Astrocyte of the spinal cord (primary cell): Measurements from ENCODE around the gene SORCS2.
A peak's percentile ranks its signal among the peaks of the same experiment; 100 is the strongest.

Experiments used
- DNase-seq: peaks from one replicate; pipeline ENCODE4 v3.0.0; 2011; ENCODE audit warnings: low read depth, low spot score
- H3K4me3 ChIP-seq: 2 replicates; pipeline ENCODE4 v1.5.1; 2011; ENCODE audit warnings: low read depth, mild to moderate bottlenecking, low read length, moderate library complexity
- in situ Hi-C: cut with HindIII; loops from 2 replicates; pipeline ENCODE4 v1.10.0; 2017; ENCODE audit warnings: low sequenced_read_pairs
- TF ChIP-seq, protein P1 (sequence below): IDR thresholded peaks from 2 replicates; pipeline ENCODE4 v1.5.1; 2012; ENCODE audit warnings: low read depth, mild to moderate bottlenecking, low read length, inconsistent platforms

SORCS2 gene

DNA sequence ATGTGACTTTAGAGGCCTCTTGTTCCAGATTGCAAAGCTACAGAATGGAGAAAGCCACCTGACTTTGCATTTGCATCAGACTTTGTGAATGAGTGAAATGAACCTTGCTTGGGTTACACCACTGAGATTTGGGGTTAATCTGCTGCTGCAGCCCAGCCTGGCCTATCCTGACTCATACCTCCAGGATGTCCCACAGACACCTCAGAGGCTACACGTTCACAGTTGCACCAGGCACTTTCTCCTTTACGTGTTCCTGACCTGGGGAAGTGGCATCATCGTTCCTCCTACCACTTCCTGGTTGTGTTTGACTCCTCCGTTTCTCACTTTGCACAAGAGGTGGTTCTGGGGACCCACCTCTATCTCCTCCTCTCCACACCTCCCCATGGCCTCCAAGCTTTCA is 9.2 kb upstream of the SORCS2 start:
- no peak for DNase-seq
- TF ChIP-seq, protein P1, sequence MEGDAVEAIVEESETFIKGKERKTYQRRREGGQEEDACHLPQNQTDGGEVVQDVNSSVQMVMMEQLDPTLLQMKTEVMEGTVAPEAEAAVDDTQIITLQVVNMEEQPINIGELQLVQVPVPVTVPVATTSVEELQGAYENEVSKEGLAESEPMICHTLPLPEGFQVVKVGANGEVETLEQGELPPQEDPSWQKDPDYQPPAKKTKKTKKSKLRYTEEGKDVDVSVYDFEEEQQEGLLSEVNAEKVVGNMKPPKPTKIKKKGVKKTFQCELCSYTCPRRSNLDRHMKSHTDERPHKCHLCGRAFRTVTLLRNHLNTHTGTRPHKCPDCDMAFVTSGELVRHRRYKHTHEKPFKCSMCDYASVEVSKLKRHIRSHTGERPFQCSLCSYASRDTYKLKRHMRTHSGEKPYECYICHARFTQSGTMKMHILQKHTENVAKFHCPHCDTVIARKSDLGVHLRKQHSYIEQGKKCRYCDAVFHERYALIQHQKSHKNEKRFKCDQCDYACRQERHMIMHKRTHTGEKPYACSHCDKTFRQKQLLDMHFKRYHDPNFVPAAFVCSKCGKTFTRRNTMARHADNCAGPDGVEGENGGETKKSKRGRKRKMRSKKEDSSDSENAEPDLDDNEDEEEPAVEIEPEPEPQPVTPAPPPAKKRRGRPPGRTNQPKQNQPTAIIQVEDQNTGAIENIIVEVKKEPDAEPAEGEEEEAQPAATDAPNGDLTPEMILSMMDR, result no peak
- in situ Hi-C loops, result no loop called here
- no peak overlapping the region for H3K4me3 ChIP-seq

DNA sequence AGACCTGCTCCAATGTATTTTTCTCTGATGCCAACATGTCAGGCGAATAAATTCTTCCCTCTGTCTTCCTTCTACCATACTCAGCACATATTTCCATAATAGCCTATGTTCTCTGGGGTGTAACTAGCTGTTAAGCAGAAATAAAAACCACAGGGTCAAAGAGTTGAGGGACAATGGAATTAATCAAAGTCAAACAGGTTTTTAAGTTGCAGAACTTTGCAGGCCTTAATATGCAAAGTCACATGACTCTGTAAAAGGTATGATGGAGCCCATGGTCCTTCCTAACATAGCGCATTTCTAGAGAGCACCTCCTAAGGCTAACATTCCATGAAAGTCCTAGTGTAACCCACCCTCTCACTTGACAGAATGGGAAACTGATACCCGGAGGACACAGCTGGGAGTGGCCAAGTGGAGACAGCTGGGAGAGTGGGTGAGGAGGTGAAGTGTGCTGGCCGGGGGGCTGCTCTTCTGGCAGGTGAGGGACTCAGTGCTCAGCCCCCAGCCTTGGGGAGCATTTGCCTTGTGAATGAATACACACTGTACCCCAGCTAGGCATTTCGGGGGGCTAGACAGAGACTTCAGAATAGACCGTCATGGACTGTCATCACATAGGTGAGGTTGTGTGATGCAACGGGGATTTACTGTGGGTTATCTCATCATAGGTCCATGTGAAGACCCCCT is 8.4 kb upstream of the SORCS2 start:
- TF ChIP-seq, protein P1, result no peak
- in situ Hi-C loops, result no loop called here
- H3K4me3 ChIP-seq, result no peak overlapping the region
- no peak for DNase-seq

DNA sequence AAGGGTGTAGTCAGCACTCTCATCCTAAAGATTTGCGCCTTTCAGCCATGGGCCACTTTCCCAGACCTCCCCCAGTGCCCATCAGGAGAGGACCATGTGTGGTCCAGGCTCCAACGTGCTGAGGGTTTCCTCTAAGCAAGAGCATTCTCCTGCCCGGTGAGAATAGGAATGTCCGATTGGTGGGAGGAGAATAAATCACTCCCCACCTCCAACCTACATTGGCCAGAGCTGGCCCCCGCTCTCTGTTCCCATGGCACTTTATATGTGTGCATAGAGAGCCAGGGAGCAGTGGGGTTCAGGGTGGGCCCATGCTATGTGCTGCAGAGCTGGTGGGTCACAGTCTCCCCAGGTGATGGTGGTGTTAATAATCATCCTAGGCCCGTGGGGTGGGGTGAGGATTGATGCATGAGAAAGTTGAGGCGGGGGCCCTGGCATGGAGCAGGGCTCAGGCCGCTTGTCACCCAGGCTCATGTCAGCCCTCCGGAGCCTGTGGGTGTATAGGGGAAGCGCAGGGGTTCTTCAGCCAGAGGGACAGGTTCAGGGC is 6.8 kb upstream of the SORCS2 start:
- in situ Hi-C loops, result no loop called here
- no peak overlapping the region for H3K4me3 ChIP-seq
- DNase-seq, result no peak
- TF ChIP-seq, protein P1, result no peak

DNA sequence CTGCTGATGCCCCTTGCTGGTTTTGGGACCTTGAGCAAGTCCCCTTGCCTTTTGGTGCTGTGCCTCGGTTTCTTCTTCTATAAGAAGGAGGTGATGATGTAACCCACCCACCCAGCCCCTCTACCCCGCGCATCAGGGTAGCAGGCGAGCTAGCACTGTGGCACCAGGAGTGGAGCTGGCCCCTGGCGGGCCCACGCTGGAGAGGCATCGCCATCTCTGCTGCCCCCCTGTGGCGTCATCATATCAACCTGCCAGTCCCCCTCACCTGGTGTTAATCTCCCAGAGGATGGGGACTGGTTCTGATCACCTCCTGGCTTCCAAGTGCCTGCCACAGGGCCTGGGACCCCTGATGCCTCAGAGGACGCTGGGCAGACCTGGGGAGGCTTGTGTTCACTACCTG is 6.3 kb upstream of the SORCS2 start:
- no peak overlapping the region for H3K4me3 ChIP-seq
- in situ Hi-C loops, result no loop called here
- TF ChIP-seq, protein P1, result no peak
- no peak for DNase-seq

DNA sequence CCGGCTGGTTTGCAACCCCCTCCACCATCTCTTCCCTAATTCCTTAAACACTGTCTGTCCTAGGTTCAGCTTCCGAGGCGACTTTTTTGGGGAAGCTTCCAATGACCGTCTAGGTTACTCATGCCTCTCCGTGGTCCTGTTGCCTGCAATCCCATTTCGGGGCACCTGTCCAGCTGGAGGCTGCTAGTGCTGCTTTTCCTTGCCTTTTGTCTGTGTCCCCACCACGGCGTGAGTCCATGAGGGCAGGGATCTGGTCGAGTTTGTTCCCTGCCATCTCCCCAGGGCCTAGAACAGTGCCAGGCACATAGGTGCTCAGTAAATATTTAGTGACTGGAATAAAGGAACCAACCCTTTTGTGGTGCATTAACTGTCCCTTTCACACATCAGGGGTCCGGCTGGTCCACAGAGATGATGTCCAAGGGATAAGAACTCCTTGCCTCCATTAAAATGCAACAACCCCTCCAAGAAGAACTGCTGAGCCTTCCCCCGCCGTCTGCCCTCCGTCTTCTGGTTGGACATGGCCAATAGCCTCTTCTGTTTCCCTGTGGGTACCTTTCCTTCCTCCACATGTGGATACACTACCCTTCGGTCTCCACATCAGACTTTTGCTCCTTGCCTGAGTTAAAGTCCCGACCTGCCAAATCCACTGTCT is 5.7 kb upstream of the SORCS2 start:
- TF ChIP-seq, protein P1, result no peak
- no peak overlapping the region for H3K4me3 ChIP-seq
- in situ Hi-C loops, result no loop called here
- DNase-seq, result no peak

DNA sequence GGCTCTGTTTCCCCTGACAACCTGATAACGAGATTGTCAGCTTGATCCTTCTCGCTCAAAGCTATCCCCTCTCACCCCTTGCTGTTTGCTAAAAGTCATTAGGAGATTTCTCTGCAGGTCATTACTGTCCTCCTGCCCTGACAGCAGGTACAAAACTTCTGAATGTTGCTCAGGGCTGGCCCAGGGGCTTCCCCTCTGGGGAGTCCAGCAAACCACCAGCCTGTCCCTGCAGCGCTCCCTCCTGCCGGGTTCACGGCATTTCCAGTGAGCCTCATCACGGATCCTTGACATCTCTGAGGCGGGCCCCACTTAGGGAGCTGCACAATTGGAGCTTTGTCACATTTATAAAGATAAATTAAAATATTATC is 5.2 kb upstream of the SORCS2 start:
- in situ Hi-C loops, result no loop called here
- TF ChIP-seq, protein P1, result peak; percentile 14
- no peak for DNase-seq
- no peak overlapping the region for H3K4me3 ChIP-seq
